GM18519 (cell line): ENCODE data around the gene RUSF1.
"Not testable (repeated sequence)": the region's sequence is repeated elsewhere in the genome, so short reads cannot be mapped to it uniquely, and the experiment has no call there.

Experiments
- ATAC-seq: cut with Tn5 transposase; IDR thresholded peaks from one replicate; pipeline ENCODE4 v1.9.1; 2021; ENCODE audit warnings: mild to moderate bottlenecking, moderate library complexity; ENCODE audit not compliant: unreplicated experiment, low FRiP score

Gene RUSF1

GRCh38 chr16:31488468-31489297, 19.5 kb downstream of the RUSF1 start:
- ATAC-seq, result no peak

- peak; percentile 68 for ATAC-seq
Measured at GRCh38 chr16:31487720-31488467, 20.3 kb downstream of the RUSF1 start.

- no peak for ATAC-seq
Measured at GRCh38 chr16:31487071-31487719, 21.0 kb downstream of the RUSF1 start.

- no peak for ATAC-seq
Measured at GRCh38 chr16:31486045-31486444, 22.1 kb downstream of the RUSF1 start.

- no peak for ATAC-seq
Measured at GRCh38 chr16:31485571-31485970, 22.6 kb downstream of the RUSF1 start.

- no peak for ATAC-seq
Measured at GRCh38 chr16:31484491-31485171, 23.6 kb downstream of the RUSF1 start.

- not testable (repeated sequence) for ATAC-seq
Measured at GRCh38 chr16:31484048-31484447, 24.1 kb downstream of the RUSF1 start.

- no peak for ATAC-seq
Measured at GRCh38 chr16:31483081-31483480, 25.1 kb downstream of the RUSF1 start, which contains the start of gene SLC5A2. Gene SLC5A2 (plus strand): TSS chr16:31483123. CDS start chr16:31483137, 14 bp downstream.

GRCh38 chr16:31480851-31481536, 27.2 kb downstream of the RUSF1 start:
- ATAC-seq, result no peak

- ATAC-seq, result no peak
Measured at GRCh38 chr16:31479751-31480150, 28.4 kb downstream of the RUSF1 start.

GRCh38 chr16:31478956-31479355, 29.2 kb downstream of the RUSF1 start:
- ATAC-seq, result no peak

GRCh38 chr16:31477220-31478216, 30.7 kb downstream of the RUSF1 start:
- ATAC-seq, result no peak

- ATAC-seq, result no peak
Measured at GRCh38 chr16:31476303-31477219, 31.6 kb downstream of the RUSF1 start.

- ATAC-seq, result no peak
Measured at GRCh38 chr16:31475946-31476302, 32.3 kb downstream of the RUSF1 start.

GRCh38 chr16:31474773-31475738, 33.1 kb downstream of the RUSF1 start:
- ATAC-seq, result no peak

GRCh38 chr16:31474173-31474714, 33.9 kb downstream of the RUSF1 start:
- no peak for ATAC-seq
